ENCODE measurements around the gene NSD1.
A peak's percentile ranks its signal among the peaks of the same experiment; 100 is the strongest.
"Not testable (repeated sequence)": the region's sequence is repeated elsewhere in the genome, so short reads cannot be mapped to it uniquely, and the experiment has no call there.

The NSD1 gene

DNA sequence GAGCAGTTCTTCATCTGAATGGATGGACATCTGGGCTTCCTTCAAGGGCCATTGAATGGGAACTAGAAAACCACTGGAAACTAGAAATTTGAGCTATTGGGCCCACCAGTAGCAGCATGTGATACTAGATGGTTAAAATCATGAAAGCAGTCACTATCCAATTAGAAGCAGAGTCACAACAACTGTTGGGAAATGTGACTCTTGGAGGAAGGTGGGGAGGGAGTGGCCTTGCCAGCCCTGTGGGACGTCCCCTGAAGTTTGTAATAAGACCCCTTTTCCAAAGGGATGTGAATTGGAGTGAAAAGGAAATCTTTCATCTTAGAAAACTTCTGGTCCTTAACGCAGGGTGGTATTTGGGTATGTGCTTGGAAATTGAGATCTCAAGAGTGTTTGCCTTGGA lies 164.3 kb downstream of the NSD1 start:
- DNase-seq: no peak

- DNase-seq: no peak
Observed at GRCh38 chr5:177299697-177300096, 166.1 kb downstream of the NSD1 start.

- DNase-seq: peak; percentile 46 to 51
Observed at GRCh38 chr5:177300236-177300880, 166.8 kb downstream of the NSD1 start.

GRCh38 chr5:177300951-177301350 lies 167.4 kb downstream of the NSD1 start:
- no peak for DNase-seq

DNA sequence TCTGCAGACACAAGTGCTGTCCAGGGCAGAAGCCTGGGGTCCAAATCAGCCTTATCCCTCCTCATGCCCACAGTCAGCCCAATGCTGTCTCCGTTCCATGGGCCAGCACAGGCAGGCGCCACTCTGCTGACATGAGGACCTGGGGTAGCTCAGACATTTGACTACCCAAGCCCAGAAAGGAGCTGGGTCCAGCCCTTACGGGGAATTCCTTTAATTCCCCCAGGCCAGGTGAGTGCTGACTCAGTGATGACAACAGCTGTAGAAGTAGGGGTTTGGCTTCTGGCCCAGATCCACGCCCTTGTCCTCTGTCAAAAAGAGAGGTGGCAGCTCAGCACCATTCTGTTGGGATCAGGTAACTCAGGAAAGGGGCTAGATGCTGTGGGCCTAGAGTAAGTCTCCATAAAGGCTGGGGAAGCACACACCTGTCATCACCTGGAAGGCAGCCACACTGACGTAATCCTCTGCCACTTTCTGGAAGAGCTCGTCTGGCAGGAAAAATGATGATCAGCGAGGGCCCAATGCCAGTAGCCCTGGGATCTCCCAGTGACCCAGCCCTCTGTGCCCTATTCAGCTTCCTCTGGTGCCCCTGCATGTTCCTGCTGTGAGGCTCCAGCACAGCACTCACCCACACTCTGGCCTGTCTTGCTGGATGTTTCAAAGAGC lies 168.1 kb downstream of the NSD1 start:
- DNase-seq: no peak

- no peak for DNase-seq
Observed at GRCh38 chr5:177302354-177303110, 169.0 kb downstream of the NSD1 start.

GRCh38 chr5:177303121-177303924 lies 169.8 kb downstream of the NSD1 start, which contains the start of the genes PRELID1 and RAB24:
PRELID1 (plus strand) TSS chr5:177303799; CDS start chr5:177303986, 187 bp downstream.
RAB24 (minus strand) TSS chr5:177303719; CDS start chr5:177303288, 431 bp downstream.
- peak; percentile 92 to 93 for DNase-seq

- no peak for DNase-seq
Observed at GRCh38 chr5:177303925-177304391, 170.4 kb downstream of the NSD1 start.

- peak in 1 of 2 donors; percentile 38 for DNase-seq
Observed at GRCh38 chr5:177304392-177305119, 171.0 kb downstream of the NSD1 start.

- DNase-seq: not testable (repeated sequence)
Observed at GRCh38 chr5:177306103-177306640, 172.6 kb downstream of the NSD1 start.

GRCh38 chr5:177306674-177307543 lies 173.3 kb downstream of the NSD1 start:
- no peak for DNase-seq

- DNase-seq: no peak
Observed at GRCh38 chr5:177307544-177308363, 174.2 kb downstream of the NSD1 start.

DNA sequence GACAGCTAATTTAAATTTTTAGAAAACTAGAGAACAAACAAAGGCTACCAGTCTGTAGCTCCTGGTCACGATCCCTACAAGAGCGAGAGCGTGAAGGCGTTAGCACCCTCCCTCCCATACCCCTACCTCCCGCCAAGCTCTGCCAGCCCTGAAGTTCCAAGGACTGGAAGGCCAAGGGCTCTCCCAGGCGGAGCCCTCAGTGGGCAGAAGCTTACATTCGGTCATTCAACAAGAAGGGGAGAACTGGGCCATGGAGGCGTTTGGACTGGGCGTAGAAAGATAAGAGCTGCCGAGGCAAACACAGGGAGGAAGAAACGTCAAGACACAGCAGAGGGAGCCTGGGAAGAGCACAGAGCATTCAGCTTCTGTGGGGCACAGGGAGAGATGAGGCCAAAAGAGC lies 175.2 kb downstream of the NSD1 start:
- no peak for DNase-seq

GRCh38 chr5:177309351-177310191 lies 176.0 kb downstream of the NSD1 start:
- peak; percentile 78 to 79 for DNase-seq

DNA sequence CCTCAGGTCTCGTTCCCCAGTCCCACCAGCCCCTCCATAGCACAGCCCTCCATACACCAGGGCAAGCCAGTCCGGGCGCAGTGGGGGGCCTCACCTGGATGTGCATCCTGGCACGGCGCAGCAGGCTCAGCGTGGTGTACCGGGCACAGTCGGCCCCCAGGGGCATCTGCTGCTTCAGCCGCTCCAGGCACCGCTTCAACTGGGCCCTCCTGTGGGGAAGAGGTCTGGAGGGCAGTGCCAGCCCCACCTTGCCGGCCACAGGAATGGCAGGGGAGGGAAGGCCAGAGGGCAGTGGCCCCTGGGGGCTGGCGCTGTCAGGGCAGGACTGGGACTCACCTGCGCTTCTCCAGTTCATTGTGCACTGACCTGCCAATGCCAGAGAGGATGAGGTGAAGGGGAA lies 176.8 kb downstream of the NSD1 start:
- DNase-seq: no peak

DNA sequence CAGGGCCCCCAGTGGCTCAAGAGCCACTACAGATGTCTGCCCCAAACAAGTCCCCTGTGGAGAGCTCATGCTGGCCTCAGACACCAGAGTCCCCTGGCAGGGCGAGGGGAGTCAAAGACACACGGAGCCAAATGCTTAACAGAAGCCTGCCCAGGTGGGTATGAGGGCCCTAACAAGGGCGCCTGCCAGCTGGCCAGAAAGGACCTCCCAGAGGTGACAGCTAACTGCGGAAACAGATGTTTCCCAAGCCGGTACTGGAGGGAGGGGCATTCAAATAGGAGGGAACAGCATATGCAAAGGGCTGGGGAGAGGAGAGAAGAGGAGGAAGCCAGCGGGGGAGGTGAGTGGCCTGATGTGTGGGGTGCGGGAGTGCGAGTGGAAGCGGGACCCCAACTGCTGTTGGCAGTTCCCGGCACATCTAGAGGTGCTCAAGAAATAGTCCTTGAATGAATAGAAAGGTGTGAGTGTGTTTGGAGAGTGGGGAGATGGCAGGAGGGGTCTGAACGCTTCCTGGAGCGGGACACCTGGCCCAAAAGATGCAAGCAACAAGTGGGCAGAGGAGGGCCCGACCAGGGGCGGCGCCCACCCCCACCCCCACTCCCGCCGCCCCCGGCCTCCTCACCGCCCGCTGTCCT lies 177.3 kb downstream of the NSD1 start:
- no peak for DNase-seq

GRCh38 chr5:177311392-177311722 lies 177.8 kb downstream of the NSD1 start:
- no peak for DNase-seq
